Esophagus mucosa (tissue), 1 donor: Measurements from ENCODE around the gene PDCD2L. TPM values are rescaled to one million over a fixed set of nuclear protein-coding genes. Genes with fewer than 3 reads are reported as not detected.
"Not testable (repeated sequence)": the region's sequence is repeated elsewhere in the genome, so short reads cannot be mapped to it uniquely, and the experiment has no call there.

ENCODE experiments used
- ATAC-seq: fragments of 200-7000 bp; cut with Tn5 transposase; one replicate; pipeline ENCODE4 v1.9.1; 2020
- total RNA-seq: library from RNA; stranded (reverse); gene quantifications from one replicate; pipeline ENCODE4 v1.2.4, GENCODE V29; 2023
- donor health status: DM: yes; HTN: yes; CAD: no.

Gene PDCD2L, protein sequence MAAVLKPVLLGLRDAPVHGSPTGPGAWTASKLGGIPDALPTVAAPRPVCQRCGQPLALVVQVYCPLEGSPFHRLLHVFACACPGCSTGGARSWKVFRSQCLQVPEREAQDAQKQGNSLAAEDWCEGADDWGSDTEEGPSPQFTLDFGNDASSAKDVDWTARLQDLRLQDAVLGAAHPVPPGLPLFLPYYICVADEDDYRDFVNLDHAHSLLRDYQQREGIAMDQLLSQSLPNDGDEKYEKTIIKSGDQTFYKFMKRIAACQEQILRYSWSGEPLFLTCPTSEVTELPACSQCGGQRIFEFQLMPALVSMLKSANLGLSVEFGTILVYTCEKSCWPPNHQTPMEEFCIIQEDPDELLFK
- total RNA-seq, result 6.7 TPM

DNA sequence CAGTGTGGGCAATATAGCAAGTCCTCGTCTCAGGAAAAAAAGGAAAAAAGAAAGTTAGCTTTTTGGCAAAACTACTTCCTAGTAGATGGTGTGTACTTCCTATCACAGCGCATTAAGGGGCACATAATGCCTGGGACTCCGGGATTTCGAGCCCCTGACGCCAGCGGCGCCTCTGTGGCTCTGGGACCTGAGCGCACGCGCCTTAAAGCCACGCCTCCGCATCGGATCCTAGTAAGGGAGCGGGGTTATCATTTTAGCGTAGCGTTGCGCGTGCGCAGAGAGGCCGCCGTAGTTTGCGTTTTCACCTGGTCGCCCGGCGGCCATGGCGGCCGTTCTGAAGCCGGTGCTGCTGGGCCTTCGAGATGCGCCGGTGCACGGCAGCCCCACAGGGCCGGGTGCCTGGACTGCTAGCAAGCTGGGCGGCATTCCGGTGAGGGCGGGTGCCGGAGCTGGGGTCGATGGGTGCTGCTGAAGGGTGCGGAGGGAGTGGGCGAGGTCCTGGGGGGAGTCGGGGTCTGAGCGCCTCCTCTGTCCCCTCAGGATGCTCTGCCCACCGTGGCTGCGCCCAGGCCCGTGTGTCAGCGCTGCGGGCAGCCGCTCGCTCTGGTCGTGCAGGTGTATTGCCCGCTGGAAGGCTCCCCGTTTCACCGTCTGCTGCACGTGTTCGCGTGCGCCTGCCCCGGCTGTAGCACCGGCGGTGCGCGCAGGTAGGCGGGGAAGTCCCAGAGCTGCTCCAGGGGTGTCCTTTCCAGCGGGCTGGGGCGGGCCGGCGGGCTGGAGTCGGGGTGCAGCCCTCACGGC lies at the start of gene PDCD2L:
Gene PDCD2L (plus strand): TSS at position 291 of the 801 bp plus-strand sequence. CDS start 32 bp downstream, at position 323.
- ATAC-seq, result peak; percentile 88

GRCh38 chr19:34355201-34355600 lies 49.0 kb upstream of the PDCD2L start:
- ATAC-seq, result no peak

DNA sequence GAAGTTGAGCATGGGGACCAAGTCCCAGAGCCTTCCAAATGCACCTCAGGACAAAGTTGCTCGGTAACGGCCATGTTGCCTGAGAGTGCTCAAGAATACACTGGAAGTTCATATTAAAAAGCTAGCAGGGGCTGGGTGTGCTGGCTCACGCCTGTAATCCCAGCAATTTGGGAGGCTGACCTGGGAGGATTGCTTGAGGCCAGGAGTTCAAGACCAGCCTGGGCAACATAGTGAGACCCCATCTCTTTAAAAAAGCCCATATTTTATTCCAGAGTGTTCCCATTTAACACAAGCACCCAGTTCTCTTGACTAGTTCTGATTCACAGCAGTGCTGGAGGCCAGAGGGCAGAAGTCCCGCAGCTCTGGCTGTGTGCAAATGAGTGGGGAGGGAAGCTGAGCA lies 47.3 kb upstream of the PDCD2L start:
- no peak for ATAC-seq

DNA sequence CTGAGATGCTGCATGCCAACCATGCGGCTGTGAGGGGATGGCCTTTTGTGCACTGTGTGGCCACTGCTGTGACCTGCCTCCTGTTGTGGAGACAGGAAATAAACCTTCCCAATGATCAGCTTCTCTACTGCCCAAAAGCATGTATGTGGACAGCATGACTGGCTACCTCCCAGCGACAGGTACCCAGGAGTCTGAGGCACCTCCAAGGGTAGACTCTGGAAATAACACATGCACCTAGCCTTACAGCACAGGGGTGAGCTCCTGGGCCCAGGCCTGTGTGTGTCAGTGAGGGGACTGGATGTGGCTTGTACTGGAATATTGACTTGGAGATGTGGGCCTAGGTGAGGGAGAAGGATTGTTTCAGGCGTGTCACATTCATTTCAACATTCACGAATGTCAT lies 46.8 kb upstream of the PDCD2L start:
- ATAC-seq, result no peak

- ATAC-seq, result peak; percentile 97
Observed at GRCh38 chr19:34359140-34359953, 44.9 kb upstream of the PDCD2L start.

GRCh38 chr19:34359954-34360315 lies 44.3 kb upstream of the PDCD2L start:
- no peak for ATAC-seq

- no peak for ATAC-seq
Observed at GRCh38 chr19:34360354-34360909, 43.8 kb upstream of the PDCD2L start.

- ATAC-seq, result no peak
Observed at GRCh38 chr19:34362679-34363069, 41.5 kb upstream of the PDCD2L start.

DNA sequence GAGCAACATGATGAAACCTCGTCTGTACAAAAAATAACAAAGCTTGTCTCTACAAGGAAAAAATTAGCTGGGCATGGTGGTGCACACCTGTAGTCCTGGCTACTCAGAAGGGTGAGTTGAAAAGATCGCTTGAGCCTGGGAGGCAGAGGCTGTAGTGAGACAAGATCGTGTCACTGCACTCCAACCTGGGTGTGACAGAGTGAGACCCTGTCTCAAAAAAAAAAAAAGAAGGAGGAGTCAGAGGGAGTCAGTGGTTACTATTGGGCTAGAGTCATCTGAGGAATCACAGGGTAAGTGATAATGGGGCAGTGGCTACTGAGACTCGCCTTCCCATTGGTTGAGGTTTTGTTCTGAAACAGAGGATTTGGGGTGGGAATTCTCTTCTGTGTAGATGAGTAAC lies 41.1 kb upstream of the PDCD2L start:
- ATAC-seq, result no peak

- no peak for ATAC-seq
Observed at GRCh38 chr19:34363930-34364329, 40.3 kb upstream of the PDCD2L start.

GRCh38 chr19:34364462-34364829 lies 39.8 kb upstream of the PDCD2L start:
- ATAC-seq, result no peak

GRCh38 chr19:34364830-34365462 lies 39.3 kb upstream of the PDCD2L start, which contains the start of gene GPI:
TSS of gene GPI (plus strand) at chr19:34365196. CDS start at chr19:34365267, 71 bp downstream.
- ATAC-seq, result peak; percentile 79

GRCh38 chr19:34365463-34366401 lies 38.5 kb upstream of the PDCD2L start:
- ATAC-seq, result peak; percentile 22

GRCh38 chr19:34366738-34367623 lies 37.2 kb upstream of the PDCD2L start:
- peak; percentile 42 for ATAC-seq

DNA sequence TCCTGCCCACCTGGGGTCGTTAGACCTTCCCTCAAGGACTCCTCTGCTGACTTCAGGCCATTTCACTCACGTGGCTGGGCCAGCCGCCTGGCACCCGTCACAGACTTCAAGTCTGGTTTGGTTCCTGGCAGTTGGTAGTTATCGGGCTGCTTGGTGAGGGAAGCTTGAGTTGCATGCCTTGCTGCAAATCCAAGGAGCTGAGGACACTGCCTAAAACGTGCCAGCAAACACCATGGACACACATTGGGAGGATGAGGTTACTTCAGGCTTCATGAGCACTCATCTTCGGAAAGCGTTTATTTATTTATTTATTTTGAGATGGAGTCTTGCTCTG lies 36.6 kb upstream of the PDCD2L start:
- ATAC-seq, result no peak

- ATAC-seq, result no peak
Observed at GRCh38 chr19:34368338-34368737, 35.9 kb upstream of the PDCD2L start.

- not testable (repeated sequence) for ATAC-seq
Observed at GRCh38 chr19:34369166-34369565, 35.0 kb upstream of the PDCD2L start.

DNA sequence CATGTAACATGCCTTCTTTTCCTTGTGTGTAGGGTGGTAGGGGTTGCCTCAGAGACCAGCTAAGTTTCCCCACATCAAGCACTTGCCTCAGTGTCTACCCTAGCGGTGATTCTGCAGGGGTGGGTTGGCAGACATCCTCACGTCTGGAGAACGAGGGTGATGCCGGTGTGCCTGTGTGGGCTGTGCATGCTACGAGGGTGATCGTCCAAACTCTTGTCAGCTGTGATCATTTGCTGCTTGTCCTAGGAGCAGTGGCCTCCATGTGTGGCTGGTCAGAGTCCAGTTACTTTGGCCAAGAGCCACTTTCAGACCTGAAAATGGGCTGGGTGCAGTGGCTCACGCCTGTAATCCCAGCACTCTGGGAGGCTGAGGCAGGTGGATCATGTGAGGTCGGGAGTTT lies 34.1 kb upstream of the PDCD2L start:
- no peak for ATAC-seq

DNA sequence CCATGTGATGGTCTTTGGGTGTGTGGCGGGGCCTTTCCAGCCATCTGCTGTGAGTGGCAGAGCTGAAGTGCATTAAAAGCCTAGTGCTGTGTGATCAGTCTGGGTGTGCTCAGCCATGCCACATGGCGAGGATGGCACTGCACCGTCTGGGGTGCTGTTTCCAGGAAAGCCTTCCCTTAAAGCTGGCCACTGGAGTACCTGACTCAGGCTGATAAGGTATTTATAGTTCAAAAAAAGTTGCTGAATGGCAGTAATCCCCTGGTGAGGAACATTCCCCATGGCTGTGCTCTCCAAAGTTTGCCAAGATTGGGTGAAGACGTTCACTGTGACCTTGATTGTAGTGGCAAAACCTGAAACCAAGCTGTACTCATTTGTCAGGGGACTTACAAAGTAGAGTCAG lies 33.2 kb upstream of the PDCD2L start:
- ATAC-seq, result no peak
